DND-41 (cell line): Measurements from ENCODE around the gene SERPINB2.

Experiments
- EZH2 ChIP-seq: IDR thresholded peaks from 3 replicates; pipeline ENCODE4 v1.6.1; 2012; ENCODE audit warnings: borderline replicate concordance, low read depth, mild to moderate bottlenecking, moderate library complexity, low read length, inconsistent platforms; ENCODE audit not compliant: severe bottlenecking
- TF ChIP-seq, protein P1 (sequence below): IDR thresholded peaks from 2 replicates; pipeline ENCODE4 v1.5.1; 2012; ENCODE audit warnings: borderline replicate concordance, low read length, moderate library complexity, mild to moderate bottlenecking; ENCODE audit not compliant: poor library complexity, severe bottlenecking; ENCODE audit errors: extremely low read depth

DNA sequence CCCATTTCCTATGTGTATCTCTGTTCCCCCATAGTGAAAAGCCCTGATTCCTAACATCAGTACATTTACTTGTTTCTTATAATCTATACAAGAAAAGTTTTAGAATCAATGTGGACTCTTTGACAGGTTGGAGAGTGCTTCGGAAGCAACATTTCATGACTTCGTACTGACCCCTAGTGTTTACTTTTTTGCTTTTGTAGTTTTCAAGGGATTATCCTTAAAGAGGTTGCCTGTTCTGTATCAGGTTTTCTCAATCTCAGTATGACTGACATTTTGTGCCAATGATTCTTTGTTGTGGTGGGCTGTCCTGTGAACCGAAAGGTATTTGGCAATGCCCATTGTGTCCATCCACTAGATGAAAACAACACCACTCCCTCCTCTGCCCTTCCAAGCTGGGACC is 43.3 kb upstream of the SERPINB2 start:
- TF ChIP-seq, protein P1, sequence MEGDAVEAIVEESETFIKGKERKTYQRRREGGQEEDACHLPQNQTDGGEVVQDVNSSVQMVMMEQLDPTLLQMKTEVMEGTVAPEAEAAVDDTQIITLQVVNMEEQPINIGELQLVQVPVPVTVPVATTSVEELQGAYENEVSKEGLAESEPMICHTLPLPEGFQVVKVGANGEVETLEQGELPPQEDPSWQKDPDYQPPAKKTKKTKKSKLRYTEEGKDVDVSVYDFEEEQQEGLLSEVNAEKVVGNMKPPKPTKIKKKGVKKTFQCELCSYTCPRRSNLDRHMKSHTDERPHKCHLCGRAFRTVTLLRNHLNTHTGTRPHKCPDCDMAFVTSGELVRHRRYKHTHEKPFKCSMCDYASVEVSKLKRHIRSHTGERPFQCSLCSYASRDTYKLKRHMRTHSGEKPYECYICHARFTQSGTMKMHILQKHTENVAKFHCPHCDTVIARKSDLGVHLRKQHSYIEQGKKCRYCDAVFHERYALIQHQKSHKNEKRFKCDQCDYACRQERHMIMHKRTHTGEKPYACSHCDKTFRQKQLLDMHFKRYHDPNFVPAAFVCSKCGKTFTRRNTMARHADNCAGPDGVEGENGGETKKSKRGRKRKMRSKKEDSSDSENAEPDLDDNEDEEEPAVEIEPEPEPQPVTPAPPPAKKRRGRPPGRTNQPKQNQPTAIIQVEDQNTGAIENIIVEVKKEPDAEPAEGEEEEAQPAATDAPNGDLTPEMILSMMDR: peak; percentile 38
- no peak for TF ChIP-seq EZH2
